KMS-11 (cell line): ENCODE measurements around the gene ANAPC16.

Source experiments
- H2AFZ ChIP-seq: fragments of 200-600 bp; sonication (generic); 2 replicates; pipeline ENCODE4 v1.6.1; 2016; ENCODE audit warnings: antibody characterized with exemption, mixed run types, low read depth
- H3K27ac ChIP-seq: fragments of 200-600 bp; sonication (generic); 2 replicates; pipeline ENCODE4 v1.6.1; 2016; ENCODE audit warnings: mild to moderate bottlenecking, mixed run types
- H3K27me3 ChIP-seq: fragments of 200-600 bp; sonication (generic); 2 replicates; pipeline ENCODE4 v1.6.1; 2017; ENCODE audit warnings: mild to moderate bottlenecking, low read depth, mixed run types, moderate library complexity; ENCODE audit not compliant: insufficient read depth
- H3K36me3 ChIP-seq: fragments of 200-600 bp; sonication (generic); 2 replicates; pipeline ENCODE4 v1.6.1; 2017; ENCODE audit warnings: mild to moderate bottlenecking, mixed run types; ENCODE audit not compliant: insufficient read depth
- H3K4me1 ChIP-seq: fragments of 200-600 bp; sonication (generic); 2 replicates; pipeline ENCODE4 v1.6.1; 2016; ENCODE audit warnings: mild to moderate bottlenecking, low read depth, mixed run types; ENCODE audit not compliant: poor library complexity, severe bottlenecking
- H3K4me2 ChIP-seq: fragments of 200-600 bp; sonication (generic); 2 replicates; pipeline ENCODE4 v1.7.0; 2016; ENCODE audit warnings: mild to moderate bottlenecking, mixed run types
- H3K4me3 ChIP-seq: fragments of 200-600 bp; sonication (generic); IDR thresholded peaks from 2 replicates; pipeline ENCODE4 v1.6.1; 2017; ENCODE audit warnings: low read depth, low read length, mixed read lengths; ENCODE audit not compliant: insufficient read depth
- H3K79me2 ChIP-seq: fragments of 200-600 bp; sonication (generic); 2 replicates; pipeline ENCODE4 v1.6.1; 2016; ENCODE audit warnings: low read depth, mixed run types; ENCODE audit not compliant: insufficient read depth
- H3K9ac ChIP-seq: fragments of 200-600 bp; sonication (generic); 2 replicates; pipeline ENCODE4 v1.6.1; 2016; ENCODE audit warnings: mild to moderate bottlenecking, mixed run types
- H4K20me1 ChIP-seq: fragments of 200-600 bp; sonication (generic); 2 replicates; pipeline ENCODE4 v1.6.1; 2016; ENCODE audit warnings: mild to moderate bottlenecking, mixed run types; ENCODE audit not compliant: insufficient read depth
- CTCF ChIP-seq: fragments of 200-600 bp; sonication (generic); conservative IDR thresholded peaks from 2 replicates; pipeline ENCODE4 v1.6.1; 2017; ENCODE audit warnings: low read depth, mild to moderate bottlenecking, antibody characterized with exemption, low read length, moderate library complexity, mixed read lengths

The ANAPC16 gene

GRCh38 chr10:72273410-72274212, 57.8 kb downstream of the ANAPC16 start, which contains the start of gene DDIT4:
TSS of gene DDIT4 (plus strand) at chr10:72273924. CDS start at chr10:72274217, 293 bp downstream.
- no peak for TF ChIP-seq CTCF
- Histone ChIP-seq H3K79me2 (peaks cover 20% of the 10 kb centered on the region), H2AFZ (peak within 1 kb of the TSS; percentile 94)

GRCh38 chr10:72274213-72274729, 58.5 kb downstream of the ANAPC16 start:
- H3K4me2 ChIP-seq, result peak overlapping the region; percentile 97
- H3K4me1 ChIP-seq, result peaks cover 50% of the 10 kb centered on the region
- no peaks in the 10 kb centered on the region for H3K27me3 ChIP-seq
- H3K27ac ChIP-seq, result peak overlapping the region; percentile 64
- H3K79me2 ChIP-seq, result peaks cover 20% of the 10 kb centered on the region
- H2AFZ ChIP-seq, result peak overlapping the region; percentile 14; the same call in 1 of the 2 replicates
- H3K9ac ChIP-seq, result peak overlapping the region; percentile 80
- H3K4me3 ChIP-seq, result peak overlapping the region; percentile 16
- H3K36me3 ChIP-seq, result no peaks in the 10 kb centered on the region
- no peak for TF ChIP-seq CTCF
- no peaks in the 10 kb centered on the region for H4K20me1 ChIP-seq

More at GRCh38 chr10:72273410-72274212, 57.8 kb downstream of the ANAPC16 start, which contains the start of gene DDIT4:
- H4K20me1 ChIP-seq, result no peaks in the 10 kb centered on the region
- H3K4me2 ChIP-seq, result peak within 1 kb of the TSS; percentile 100
- H3K9ac ChIP-seq, result peak within 1 kb of the TSS; percentile 80
- peak within 1 kb of the TSS; percentile 16 for H3K4me3 ChIP-seq
- H3K27me3 ChIP-seq, result no peaks in the 10 kb centered on the region
- H3K27ac ChIP-seq, result peak within 1 kb of the TSS; percentile 64
- H3K4me1 ChIP-seq, result peaks cover 47% of the 10 kb centered on the region
- H3K36me3 ChIP-seq, result no peaks in the 10 kb centered on the region

GRCh38 chr10:72274730-72275350, 59.0 kb downstream of the ANAPC16 start:
- Histone ChIP-seq H2AFZ (peak overlapping the region; percentile 14; the same call in 1 of the 2 replicates), H3K4me2 (peak overlapping the region; percentile 97), H3K79me2 (peaks cover 20% of the 10 kb centered on the region), H4K20me1 (no peaks in the 10 kb centered on the region), H3K4me3 (peak overlapping the region; percentile 16), H3K27me3 (no peaks in the 10 kb centered on the region), H3K9ac (peak overlapping the region; percentile 80; the same call in 1 of the 2 replicates), H3K4me1 (peaks cover 50% of the 10 kb centered on the region), H3K36me3 (no peaks in the 10 kb centered on the region), H3K27ac (peak overlapping the region; percentile 64)
- TF ChIP-seq CTCF, result peak; percentile 79

GRCh38 chr10:72275351-72276012, 59.7 kb downstream of the ANAPC16 start:
- H2AFZ ChIP-seq, result no peak overlapping the region
- no peaks in the 10 kb centered on the region for H3K27me3 ChIP-seq
- no peaks in the 10 kb centered on the region for H4K20me1 ChIP-seq
- no peak for TF ChIP-seq CTCF
- H3K4me3 ChIP-seq, result peak overlapping the region; percentile 16
- peak overlapping the region; percentile 64 for H3K27ac ChIP-seq
- H3K9ac ChIP-seq, result peak overlapping the region; percentile 80; the same call in 1 of the 2 replicates
- H3K4me1 ChIP-seq, result peaks cover 50% of the 10 kb centered on the region
- peaks cover 20% of the 10 kb centered on the region for H3K79me2 ChIP-seq
- H3K36me3 ChIP-seq, result no peaks in the 10 kb centered on the region
- H3K4me2 ChIP-seq, result peak overlapping the region; percentile 97
